DMS53 treated with DMSO at 0.1 percent for 48 hours (cell line): ENCODE results near the gene RFK.
A peak's percentile ranks its signal among the peaks of the same experiment; 100 is the strongest.

Experiments
- DNase-seq: peaks from one replicate; lab custom pipeline; 2025; ENCODE audit not compliant: unreplicated experiment; lab: John Stamatoyannopoulos, UW

The RFK gene

DNA sequence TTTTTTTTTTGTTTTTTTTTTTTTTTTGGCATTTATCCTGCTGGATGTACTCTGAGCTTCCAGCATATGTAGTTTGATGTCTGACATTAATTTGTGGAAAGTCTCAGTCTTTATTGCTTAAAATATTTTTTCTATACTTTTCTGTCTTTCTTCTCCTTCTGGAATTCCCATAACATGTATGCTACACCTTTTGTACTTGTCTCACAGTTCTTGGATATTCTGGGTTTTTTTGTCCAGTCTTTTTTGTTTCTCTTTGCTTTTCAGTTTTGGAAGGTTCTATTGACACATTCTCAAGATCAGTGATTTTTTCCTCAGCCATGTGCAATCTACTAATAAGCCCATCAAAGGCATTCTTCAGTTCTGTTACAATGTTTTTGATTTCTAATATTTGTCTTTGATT, 19.4 kb upstream of the RFK start:
- no peak for DNase-seq

DNA sequence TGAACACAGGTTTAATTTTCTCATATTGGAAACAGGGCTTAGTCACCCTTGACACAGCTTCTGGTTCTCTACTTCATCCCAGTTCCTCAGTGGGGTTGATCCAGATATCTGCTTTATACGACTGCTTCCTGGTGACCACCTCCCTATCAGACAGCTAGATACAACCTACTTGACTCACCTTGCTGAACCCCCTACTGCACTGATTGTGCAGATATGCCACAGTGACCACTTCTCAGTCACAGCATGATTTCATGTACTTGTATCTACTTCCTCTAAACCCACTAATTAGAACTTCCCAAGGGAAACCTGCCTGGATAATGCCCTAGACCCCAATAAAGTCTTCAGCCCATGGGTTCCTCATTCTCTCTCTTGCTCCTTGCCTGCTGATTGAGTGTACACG, 18.4 kb upstream of the RFK start:
- no peak for DNase-seq

DNA sequence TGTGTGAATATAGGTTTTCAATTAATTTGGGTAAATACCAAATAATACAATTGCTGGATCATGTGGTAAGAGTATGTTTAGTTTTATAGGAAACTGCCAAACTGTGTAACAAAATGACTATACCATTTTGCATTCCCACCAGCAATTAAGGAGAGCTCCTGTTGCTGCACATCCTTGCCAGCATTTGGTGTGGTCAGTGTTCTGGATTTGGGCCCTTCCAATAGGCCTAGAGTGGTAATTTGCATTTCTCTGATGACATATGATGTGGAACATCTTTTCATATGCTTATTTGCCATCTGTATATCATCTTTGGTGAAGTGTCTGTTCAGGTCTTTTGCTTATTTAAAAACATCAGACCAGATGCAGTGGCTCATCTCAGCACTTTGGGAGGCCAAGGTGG, 11.6 kb upstream of the RFK start:
- no peak for DNase-seq

DNA sequence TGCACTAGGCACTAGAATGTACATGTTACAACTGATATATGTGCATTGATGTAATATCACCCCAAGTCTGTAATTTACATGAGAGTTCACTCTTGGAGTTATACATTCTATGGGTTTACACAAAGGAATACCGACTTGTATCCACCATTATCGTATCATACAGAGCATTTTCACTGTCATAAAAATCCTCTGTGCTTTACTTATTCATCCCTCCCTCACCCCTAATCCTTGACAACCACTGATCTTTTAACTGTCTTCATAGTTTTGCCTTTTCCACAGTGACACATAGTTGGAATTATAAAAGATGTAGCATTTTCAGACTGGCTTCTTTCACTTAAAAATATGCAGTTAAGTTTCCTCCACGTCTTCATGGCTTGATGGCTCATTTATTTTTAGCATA, 11.1 kb upstream of the RFK start:
- DNase-seq: no peak

DNA sequence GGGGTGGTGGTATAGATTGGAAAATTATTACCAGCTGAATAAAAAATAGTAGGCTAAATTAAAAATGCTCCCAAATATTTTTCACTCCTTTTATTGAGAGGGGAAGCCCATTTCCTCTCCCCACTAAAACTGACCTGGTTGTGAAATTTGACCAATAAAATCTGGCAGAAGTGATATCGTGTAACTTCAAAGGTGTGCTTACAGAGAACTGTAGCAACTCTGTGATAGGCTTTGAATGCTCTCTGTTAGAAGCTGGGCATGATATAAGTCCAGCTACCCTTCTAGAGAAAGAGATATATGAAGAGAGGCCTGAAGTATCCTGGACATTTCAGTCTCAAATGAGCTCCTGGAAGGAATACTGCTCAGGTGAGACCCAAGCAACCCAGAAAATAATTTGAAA, 10.2 kb upstream of the RFK start:
- no peak for DNase-seq

DNA sequence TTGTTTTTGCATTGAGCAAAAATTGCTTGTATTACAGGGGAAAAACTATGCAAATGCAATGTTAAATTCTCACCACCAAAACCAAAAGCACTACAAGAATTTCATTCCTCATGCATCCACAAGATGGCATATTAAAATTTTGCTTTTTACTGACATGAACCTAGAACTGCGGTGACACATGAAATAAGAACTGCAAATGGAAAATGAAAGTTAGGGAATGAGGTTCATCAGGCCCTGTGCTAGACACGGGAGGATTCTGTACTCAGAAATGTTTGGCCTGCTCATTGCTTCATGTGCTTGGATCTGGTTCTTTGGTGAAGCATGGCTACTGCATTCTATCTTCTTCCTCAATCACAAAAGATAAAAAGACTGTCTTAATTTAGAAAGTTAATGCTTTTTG, 9.1 kb upstream of the RFK start:
- peak; percentile 20 for DNase-seq

DNA sequence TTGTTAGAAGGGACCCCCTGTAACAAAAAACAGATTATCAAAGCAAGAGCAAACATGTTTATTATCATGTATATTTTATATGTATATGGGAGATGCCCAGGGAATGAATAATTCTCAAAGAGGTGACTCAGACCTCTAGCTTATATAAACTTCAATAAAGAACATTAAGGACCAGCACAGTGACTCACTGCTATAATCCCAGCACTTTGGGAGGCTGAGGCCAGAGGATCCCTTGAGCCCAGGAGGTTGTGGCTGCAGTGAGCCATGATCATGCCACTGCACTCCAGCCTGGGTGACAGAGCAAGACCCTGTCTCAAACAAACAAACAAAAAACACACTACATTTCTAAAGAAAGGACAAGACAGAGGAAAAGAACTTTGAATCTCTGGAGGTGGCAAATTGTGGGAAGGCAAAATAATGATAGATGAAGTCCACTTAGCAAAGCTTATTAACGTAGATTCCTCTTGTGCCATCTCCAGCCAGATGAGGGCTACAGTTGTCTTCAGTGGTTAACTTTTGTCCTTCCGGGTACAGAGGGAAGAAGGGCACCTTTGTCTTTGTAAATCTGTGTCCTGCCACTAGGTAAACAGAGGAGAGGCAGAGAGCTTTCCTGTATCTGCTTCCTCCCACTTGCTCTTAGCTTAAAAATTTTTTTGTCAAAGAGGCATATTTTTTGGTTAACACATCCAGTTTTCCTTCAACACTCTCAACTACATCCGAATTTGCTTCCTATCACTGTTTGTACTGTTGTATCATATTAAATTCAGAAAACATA, 7.5 kb upstream of the RFK start:
- no peak for DNase-seq

DNA sequence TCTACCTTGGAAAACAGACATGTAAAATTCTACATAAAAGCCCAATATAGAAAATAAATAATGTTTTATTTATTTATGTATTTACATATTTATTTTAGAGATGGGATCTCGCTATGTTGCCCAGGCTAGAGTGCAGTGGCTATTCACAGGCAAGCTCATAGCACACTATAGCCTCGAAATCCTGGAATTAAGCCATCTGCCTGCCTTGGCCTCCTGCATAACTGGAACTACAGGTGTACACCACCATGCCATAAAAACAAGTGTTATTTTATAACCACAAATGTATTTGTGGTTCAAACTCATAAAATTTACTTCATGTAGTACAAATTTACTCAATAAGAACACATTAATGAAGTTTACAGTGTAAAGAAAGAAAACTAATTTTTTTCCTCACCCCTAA, 7.0 kb upstream of the RFK start:
- no peak for DNase-seq

DNA sequence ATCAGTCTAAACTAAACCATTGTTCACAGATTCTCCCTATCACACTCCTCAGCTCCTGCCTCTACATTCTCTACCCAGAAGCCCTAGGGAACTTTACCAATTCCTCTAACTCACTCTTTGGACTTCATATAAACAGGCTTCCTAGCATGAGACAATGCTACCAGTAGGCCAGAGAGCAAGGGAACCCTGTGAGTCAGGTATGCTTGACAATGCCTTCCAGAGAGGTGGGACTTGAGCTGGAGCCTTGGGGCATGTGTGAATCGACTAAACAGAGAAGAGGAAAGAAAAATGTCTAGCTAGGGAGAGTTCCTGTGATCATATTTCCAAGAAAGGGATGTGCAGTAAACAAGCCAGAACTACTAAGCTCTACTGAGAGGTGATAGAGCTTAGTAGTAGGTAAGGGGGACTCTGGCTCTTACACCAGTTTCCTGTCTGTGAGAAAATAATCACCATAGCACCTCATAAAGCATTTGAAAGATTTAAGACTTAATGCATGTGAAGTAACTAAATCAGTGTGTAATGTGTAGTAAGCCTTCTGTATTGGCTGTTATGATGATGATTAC, 6.4 kb upstream of the RFK start:
- no peak for DNase-seq

DNA sequence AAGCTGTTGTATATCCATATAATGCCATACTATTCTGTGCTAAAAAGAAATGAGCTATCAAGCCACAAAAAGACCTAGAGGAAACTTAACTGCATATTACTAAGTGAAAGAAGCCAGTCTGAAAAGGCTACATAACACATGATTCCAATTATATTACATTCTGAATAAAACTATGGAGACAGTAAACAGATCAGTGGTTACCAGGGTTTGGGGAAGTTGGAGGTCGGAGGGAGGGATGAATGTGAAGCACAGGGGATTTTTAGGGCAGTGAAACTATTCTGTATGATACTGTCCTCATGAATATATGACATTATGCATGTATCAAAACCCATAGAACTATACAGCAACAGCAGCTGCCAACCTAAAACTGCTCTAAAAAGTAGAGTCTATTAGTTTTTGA, 5.6 kb upstream of the RFK start:
- no peak for DNase-seq

DNA sequence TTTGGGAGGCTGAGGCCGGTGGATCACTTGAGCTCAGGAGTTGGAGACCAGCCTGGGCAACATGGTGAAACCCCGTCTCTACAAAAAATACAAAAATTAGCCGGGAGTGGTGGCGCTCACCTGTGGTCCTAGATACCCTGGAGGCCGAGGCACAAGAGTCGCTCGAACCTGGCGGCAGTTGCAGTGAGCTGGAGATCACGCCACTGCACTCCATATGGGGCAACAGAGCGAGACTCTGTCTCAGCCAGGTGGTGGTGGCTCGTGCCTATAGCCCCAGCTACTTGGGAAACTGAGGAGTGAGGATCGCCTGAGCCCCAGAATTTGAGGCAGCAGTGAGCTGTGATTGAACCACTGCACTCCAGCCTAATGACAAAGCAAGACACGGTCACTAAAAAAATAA, 2.4 kb upstream of the RFK start:
- DNase-seq: no peak

DNA sequence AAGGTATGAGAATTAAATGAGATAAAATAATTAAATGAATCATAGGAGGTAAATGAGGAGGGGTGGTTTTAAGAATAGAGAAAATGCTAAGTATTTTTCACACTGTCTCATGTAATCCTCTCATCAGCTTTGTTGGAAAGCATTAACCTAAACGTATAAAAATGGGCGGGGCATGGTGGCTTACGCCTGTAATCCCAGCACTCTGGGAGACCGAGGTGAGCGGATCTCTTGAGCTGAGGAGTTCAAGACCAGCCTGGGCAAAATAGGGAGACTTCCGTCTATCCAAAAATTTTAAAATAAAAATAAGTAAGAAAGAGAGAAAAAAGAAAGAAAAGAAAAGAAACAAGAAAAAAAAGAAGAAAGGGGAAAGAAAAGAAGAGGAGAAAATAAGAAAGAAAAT, 1.9 kb upstream of the RFK start:
- DNase-seq: no peak

DNA sequence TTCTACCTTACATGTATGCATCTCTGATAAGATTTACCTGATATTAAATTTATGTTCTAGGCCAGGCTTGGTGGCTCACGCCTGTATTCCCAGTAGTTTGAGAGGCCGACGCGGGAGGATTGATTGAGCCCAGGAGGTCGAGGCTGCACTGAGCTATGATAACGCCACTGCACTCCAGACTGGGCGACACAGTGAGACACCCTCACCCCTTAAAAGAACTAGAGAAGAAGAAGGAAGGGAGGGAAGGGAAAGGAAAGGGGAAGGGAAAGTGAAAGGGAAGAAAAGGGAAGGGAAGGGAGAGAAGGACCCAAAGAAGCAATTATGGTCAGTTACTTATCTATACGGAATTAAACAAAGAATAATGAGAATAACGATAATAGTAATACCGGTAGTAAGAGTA, 1.2 kb upstream of the RFK start:
- no peak for DNase-seq

DNA sequence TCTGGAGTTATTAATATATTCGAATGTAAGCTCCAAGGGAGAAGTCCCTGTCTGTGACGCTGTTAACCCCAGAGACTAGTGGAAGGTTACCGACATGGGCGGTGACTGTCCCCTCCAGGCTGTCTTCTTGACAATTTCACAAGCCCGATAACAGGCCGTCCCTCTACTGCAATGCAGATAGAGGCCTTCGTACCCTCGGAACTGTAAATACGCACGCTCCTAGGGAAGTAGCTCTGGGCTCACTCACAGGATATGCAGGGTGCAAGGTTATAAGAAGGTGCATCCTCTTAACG, 680 bp upstream of the RFK start:
- DNase-seq: peak; percentile 64

DNA sequence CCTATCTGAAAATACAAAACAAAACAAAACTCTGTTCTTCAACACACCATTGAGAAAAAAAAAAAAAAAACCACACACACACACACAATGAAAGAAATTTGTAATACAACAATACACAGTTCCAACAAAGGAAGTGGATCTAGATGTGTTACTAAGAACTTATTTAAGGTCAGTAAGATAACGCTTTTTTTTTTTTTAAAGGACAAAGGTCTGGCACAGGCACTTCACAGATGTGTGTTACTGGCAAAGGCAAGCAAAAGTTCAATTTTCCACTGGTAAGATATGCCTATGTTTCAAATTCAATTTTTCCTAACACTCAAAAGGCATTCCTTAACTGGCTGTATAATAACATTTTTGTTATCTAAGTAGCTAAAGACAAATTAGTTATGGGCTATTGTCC, 3.6 kb downstream of the RFK start:
- DNase-seq: no peak

DNA sequence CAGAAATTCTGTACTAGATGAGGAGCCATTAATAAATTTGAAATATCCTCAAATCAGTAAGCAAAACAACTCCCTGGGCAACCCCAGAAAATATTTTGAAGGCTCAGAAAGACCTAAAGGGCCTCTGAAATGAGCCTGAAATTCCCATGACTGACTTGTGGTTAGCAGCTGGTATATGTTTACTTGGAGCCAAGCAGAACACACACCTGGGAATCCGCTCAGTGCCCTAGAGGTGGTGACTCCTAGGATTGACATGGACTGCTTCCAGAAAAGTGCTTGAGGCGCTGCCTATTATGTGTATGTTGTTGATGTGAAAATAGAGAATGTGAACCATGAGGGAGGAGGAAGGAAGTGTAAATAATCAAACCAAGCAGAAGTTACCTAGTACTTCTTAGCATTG, 14.7 kb downstream of the RFK start:
- peak; percentile 87 for DNase-seq

DNA sequence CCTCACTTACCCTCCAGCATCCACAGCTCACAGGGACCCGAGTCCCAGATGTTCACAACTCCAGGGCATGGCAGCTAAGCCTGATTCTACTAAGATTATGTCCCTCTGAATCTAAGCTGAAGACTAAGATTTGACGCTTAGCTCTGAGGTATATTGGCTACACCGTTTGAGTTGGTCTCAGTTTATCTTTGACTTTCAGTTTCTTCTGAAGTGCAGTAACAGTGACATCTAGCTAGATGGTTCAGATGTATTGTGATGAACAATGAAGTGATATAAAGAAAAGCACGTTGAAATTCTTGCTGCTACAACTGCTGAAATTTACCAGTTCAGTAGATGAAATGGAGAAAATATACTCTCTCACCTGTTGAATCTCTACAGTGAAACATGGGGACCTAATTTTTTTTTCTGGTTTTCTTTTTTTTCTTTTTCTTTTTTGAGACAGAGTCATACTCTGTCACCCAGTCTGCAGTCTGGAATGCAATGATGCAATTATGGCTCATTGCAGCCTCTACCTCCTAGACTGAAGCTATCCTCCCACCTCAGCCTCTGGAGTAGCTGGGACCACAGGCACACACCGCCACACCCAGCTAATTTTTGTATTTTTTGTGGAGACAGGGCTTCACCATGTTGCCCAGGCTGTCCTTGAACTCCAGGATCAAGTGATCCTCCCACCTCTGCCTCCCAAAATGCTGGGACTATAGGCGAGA, 15.7 kb downstream of the RFK start:
- DNase-seq: no peak

DNA sequence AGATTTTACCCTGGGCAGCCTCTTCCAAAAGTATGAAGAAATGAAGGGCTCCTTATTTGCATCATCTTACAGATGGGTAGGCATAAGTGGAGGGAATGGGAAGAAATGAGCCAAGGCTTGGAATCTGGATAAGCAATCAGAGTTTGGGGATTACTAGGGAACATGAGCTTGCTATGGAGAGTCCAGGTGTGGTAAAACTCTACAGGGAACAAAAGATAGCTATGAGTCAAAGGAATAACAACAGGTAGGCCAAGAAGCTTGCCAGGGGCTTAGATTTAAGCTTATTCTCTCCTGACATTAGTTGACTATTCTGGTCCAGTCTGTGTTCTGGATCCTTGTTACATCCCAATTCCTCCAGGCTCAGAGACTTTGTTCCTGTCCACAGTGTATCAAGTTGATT, 16.4 kb downstream of the RFK start:
- DNase-seq: no peak

DNA sequence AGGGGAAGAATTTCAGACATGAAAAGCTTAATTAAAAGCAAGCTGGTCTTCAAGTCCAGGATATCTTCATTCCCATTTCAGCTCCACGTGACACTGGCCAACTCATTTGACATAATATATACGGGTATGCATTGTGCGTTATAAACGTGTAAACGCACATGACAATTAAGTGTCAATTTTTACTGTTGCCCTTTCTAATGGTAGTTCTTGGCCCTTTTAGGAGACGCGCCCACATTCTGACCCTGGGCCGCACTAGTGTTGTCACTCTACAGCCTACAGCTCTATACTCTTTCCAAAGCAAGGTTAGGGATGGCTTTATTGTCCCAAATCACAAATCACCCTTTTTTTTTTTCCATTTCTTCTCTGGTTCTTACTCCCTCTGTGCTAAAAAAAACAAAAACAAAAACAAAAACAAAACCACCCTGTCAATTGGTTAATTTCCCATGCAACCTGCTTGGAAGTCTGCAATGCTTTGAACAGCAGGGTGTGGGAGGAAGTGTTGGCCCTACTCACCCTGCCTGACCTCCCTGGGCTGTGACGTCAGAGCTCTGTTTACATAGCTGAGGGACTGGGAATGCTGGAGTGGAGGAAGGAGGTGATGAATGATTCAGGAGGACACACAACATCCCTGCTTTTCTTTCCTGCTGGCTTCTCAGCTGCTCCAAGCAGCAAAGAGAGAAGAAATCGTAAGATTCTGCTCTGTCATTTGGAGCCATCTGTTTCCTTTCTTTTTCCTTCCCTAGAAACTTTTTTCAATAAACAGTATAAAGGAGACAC, 19.3 kb downstream of the RFK start:
- DNase-seq: peak; percentile 85

DNA sequence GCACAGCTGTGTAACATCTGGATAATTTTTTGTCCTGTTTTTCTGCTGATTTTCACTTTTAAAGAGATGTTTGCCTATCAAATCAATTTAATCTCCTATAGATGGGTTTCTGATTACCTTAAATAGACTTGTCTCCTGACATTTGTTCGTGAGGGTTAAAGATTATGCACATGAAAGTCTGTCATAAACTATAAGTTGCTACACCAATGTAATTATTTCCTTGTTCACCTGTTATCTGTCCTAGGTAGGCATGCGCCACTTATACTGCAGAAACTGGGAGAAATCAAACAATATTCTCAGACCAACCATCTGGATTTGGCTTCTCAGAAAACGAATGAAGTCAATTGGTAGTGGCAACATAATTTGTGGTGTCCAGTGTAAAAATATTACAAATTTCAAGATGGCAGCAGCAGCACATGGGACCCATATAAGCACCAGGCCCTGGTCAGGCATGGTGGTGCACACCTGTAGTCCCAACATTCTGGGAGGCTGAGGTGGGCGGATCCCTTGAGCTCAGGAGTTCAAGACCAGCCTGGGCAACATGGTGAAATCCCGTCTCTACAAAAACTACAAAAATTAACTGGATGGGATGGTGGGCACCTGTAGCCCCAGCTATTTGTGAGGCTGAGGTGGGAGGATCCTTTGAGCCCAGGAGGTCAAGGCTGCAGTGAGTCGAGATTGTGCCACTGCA, 20.3 kb downstream of the RFK start:
- DNase-seq: no peak

DNA sequence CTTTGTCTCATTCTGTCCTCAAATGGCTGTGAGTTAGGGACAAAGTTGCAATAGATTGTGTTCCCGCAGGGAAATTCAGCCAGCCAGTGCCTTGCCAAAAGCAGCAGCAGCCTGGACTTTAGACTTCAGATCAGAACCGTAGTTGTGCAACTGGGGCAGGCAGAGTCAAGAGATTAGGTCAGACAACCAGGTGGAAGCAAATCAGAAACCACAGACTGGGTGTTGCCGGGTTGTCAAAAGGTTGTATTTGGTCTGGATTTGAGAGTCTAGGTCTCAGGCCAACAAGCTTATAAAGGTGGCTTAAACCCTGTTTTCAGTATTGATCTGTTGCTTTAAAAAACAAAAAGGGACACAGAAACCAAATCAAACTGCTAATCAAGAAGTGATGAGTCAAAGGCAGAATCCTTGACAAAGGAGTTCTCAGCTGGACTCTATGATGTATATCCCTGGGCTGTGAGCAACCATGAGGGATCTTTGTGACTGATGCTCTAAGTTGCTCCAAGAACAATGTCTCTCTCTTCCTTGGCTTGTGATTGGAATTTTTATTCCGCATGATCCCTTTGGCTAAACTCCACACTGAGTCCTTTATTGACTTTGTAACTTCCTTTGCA, 20.9 kb downstream of the RFK start:
- peak; percentile 18 for DNase-seq
